Liver (tissue), 9 donors: ENCODE results near the gene AVPR1B. TPM values are rescaled to one million over a fixed set of nuclear protein-coding genes. Genes with fewer than 3 reads are reported as not detected.

Source experiments
- DNase-seq: peaks from one replicate; pipeline ENCODE4 v3.0.0-alpha.2; 2017; ENCODE audit warnings: low spot score
- H3K27ac ChIP-seq, 2 donors: one replicate each; pipeline ENCODE4 v1.7.0; 2013; ENCODE audit warnings: inconsistent platforms in 2 of 2, low read length in 2 of 2, control low read depth in 1 of 2, low read depth in 1 of 2, mild to moderate bottlenecking in 1 of 2
- H3K27me3 ChIP-seq, 4 donors: one replicate each; pipeline versions ENCODE4 v1.6.1 to v1.7.0; 2013; ENCODE audit warnings: low read length in 3 of 4, inconsistent platforms in 1 of 4, mild to moderate bottlenecking in 1 of 4, moderate library complexity in 1 of 4; ENCODE audit not compliant: control insufficient read depth in 4 of 4, insufficient read depth in 4 of 4
- H3K36me3 ChIP-seq, 4 donors: one replicate each; pipeline versions ENCODE4 v1.6.1 to v1.7.0; 2013; ENCODE audit warnings: low read length in 3 of 4, mild to moderate bottlenecking in 3 of 4, low read depth in 1 of 4, moderate library complexity in 1 of 4; ENCODE audit not compliant: control insufficient read depth in 4 of 4, insufficient read depth in 3 of 4
- H3K4me1 ChIP-seq, 4 donors: one replicate each; pipeline versions ENCODE4 v1.6.1 to v1.7.0; 2013; ENCODE audit warnings: low read length in 3 of 4, mild to moderate bottlenecking in 3 of 4, moderate library complexity in 1 of 4; ENCODE audit not compliant: control insufficient read depth in 4 of 4, insufficient read depth in 4 of 4
- H3K4me3 ChIP-seq, 3 donors: one replicate each; pipeline versions ENCODE4 v1.6.1 to v1.7.0; 2013; ENCODE audit warnings: low read length in 3 of 3, control low read depth in 1 of 3, low read depth in 1 of 3, mild to moderate bottlenecking in 1 of 3
- H3K9ac ChIP-seq, 2 donors: one replicate each; pipeline ENCODE4 v1.7.0; 2013; ENCODE audit warnings: low read length in 2 of 2, mild to moderate bottlenecking in 2 of 2, moderate library complexity in 2 of 2, control low read depth in 1 of 2, low read depth in 1 of 2
- H3K9me3 ChIP-seq, 4 donors: one replicate each; pipeline versions ENCODE4 v1.6.1 to v1.7.0; 2013; ENCODE audit warnings: low read length in 3 of 4; ENCODE audit not compliant: control insufficient read depth in 4 of 4
- FOXA1 ChIP-seq: IDR thresholded peaks from 2 replicates; pipeline ENCODE4 v1.6.1; 2016; ENCODE audit warnings: antibody characterized with exemption
- FOXA2 ChIP-seq: IDR thresholded peaks from 2 replicates; pipeline ENCODE4 v1.6.1; 2016; ENCODE audit warnings: antibody characterized with exemption
- GABPA ChIP-seq, 2 donors: IDR thresholded peaks in 1 of 2; conservative IDR thresholded peaks in 1 of 2; 2 replicates each; pipeline ENCODE4 v1.6.1; 2016; ENCODE audit warnings: antibody characterized with exemption in 2 of 2, mild to moderate bottlenecking in 1 of 2, moderate library complexity in 1 of 2
- HNF4A ChIP-seq, 2 donors: conservative IDR thresholded peaks; 2 replicates each; pipeline ENCODE4 v1.6.1; 2016; ENCODE audit warnings: antibody characterized with exemption in 2 of 2, mild to moderate bottlenecking in 2 of 2
- HNF4G ChIP-seq: IDR thresholded peaks from 2 replicates; pipeline ENCODE4 v1.6.1; 2016; ENCODE audit warnings: antibody characterized with exemption
- RAD21 ChIP-seq, 2 donors: IDR thresholded peaks; 2 replicates each; pipeline ENCODE4 v1.6.1; 2016; ENCODE audit warnings: antibody characterized with exemption in 2 of 2, mild to moderate bottlenecking in 2 of 2
- RXRA ChIP-seq, 2 donors: IDR thresholded peaks; 2 replicates each; pipeline ENCODE4 v1.6.1; 2017 to 2018; ENCODE audit warnings: antibody characterized with exemption in 2 of 2, mild to moderate bottlenecking in 1 of 2
- SP1 ChIP-seq: IDR thresholded peaks from 2 replicates; pipeline ENCODE4 v1.6.1; 2018; ENCODE audit warnings: antibody characterized with exemption, mild to moderate bottlenecking
- TAF1 ChIP-seq: conservative IDR thresholded peaks from 2 replicates; pipeline ENCODE4 v1.6.1; 2016; ENCODE audit warnings: antibody characterized with exemption, mild to moderate bottlenecking
- YY1 ChIP-seq: IDR thresholded peaks from 2 replicates; pipeline ENCODE4 v1.6.1; 2016; ENCODE audit warnings: antibody characterized with exemption, mild to moderate bottlenecking
- WGBS: extraction: QIAGEN DNeasy Blood & Tissue Kit; methylation state at CpG from one replicate; pipeline ENCODE4 v1.1.7; 2013; 5-methylcytosine and 5-hydroxymethylcytosine counted together
- polyA plus RNA-seq, 2 donors: library from polyadenylated mRNA; stranded (reverse) in 1 of 2; unstranded in 1 of 2; fragments of 200-250 nt in 1 of 2; fragments of >200 nt in 1 of 2; fragmentation: Nextera tagmentation in 1 of 2; extraction: Ambion mirVana in 1 of 2; gene quantifications; one replicate each; pipeline versions ENCODE4 v1.2.1 to v1.2.3, GENCODE V29; 2013 to 2015
- total RNA-seq, 2 donors: library from RNA; depleted of rRNA; stranded (reverse); fragments of >200 nt; gene quantifications; one replicate each; pipeline ENCODE4 v1.2.3, GENCODE V29; 2014
- TF ChIP-seq, protein P1 (sequence below): IDR thresholded peaks from 2 replicates; pipeline ENCODE4 v1.6.1; 2016; ENCODE audit warnings: antibody characterized with exemption
- TF ChIP-seq, protein P2 (sequence below): fragments of 150-350 bp; IDR thresholded peaks from 2 replicates; pipeline ENCODE4 v1.5.1; 2017; ENCODE audit warnings: improper control_type of control experiment, low read depth, low read length; ENCODE audit not compliant: missing input control
- TF ChIP-seq, protein P3 (sequence below): IDR thresholded peaks from 2 replicates; pipeline ENCODE4 v1.6.1; 2016; ENCODE audit warnings: antibody characterized with exemption, mild to moderate bottlenecking
- donor health status: healthy.
- donor health status: healthy.
- donor health status: healthy.
- donor health status: healthy.
- donor health status: healthy.

The AVPR1B gene
- total and polyA plus RNA-seq, 4 donors: not detected

DNA sequence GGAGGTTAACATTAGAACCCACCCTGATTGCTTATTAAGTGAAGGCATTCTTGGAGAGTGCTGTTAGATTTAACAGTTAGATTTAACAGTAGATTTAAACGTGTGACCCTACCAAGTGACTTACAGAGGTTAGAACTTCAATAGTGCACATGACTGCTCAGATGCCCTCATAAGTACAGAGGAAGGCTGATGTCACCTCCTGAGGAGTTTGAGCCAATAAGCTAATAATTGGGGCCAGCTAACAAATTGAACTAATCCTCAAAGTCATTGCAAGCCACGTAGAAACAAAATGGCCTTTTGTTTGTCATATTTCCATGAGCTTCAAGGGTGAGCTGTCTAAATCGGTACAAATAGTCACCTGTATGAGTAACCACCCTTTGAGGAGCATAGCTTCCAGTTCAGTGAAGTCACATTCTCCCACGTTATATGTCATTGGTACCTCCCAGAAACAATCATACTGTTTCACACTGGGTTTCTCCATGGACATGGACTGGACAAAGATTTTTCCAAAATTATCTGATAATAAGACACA, 11.7 kb downstream of the AVPR1B start:
- Histone ChIP-seq H3K27ac (no peak overlapping the region), H3K4me3 (no peak overlapping the region), H3K9ac (no peak overlapping the region), H3K4me1 (peaks cover 0 to under 1% (median 0%) of the 10 kb centered on the region in 4 donors), H3K27me3 (no peaks in the 10 kb centered on the region), H3K9me3 (no peaks in the 10 kb centered on the region), H3K36me3 (no peaks in the 10 kb centered on the region)
- 81% methylated on average over 4 of the region's 4 CpGs for WGBS
- TF ChIP-seq YY1 (no peak), RXRA (IDR thresholded peaks at IDR 0.05) (no peak), FOXA1 (no peak)
- DNase-seq: no peak

DNA sequence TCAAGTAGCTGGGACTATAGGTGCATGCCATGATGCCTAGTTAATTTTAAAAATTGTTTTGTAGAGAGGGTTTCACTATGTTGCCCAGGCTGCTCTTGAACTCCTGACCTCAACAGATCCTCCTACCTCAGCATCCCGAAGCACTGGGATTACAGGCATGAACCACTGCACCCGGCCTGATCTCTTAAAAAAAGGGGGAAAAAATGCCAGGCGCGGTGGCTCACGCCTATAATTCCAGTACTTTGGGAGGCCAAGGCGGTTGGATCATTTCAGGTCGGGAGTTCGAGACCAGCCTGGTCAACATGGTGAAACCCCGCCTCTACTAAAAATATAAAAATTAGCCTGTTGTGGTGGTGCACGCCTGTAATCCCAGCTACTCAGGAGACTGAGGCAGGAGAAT, 13.2 kb downstream of the AVPR1B start:
- no peak for DNase-seq
- peaks cover 0 to 2% (median 0%) of the 10 kb centered on the region in 4 donors for H3K4me1 ChIP-seq
- H3K36me3 ChIP-seq: no peaks in the 10 kb centered on the region
- 95% methylated on average over 10 of the region's 10 CpGs for WGBS
- H3K9ac ChIP-seq: no peak overlapping the region
- no peak overlapping the region for H3K27ac ChIP-seq
- H3K27me3 ChIP-seq: no peaks in the 10 kb centered on the region
- TF ChIP-seq TAF1 (no peak), GABPA (IDR thresholded peaks at IDR 0.05 in 1 of 2, conservative IDR thresholded peaks at IDR 0.05 in 1 of 2) (no peak), SP1 (no peak), HNF4A (conservative IDR thresholded peaks at IDR 0.05) (no peak), RXRA (IDR thresholded peaks at IDR 0.05) (no peak), YY1 (no peak), FOXA2 (no peak), RAD21 (IDR thresholded peaks at IDR 0.05) (no peak), HNF4G (no peak)
- TF ChIP-seq, protein P1, sequence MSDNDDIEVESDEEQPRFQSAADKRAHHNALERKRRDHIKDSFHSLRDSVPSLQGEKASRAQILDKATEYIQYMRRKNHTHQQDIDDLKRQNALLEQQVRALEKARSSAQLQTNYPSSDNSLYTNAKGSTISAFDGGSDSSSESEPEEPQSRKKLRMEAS: no peak
- TF ChIP-seq, protein P2, sequence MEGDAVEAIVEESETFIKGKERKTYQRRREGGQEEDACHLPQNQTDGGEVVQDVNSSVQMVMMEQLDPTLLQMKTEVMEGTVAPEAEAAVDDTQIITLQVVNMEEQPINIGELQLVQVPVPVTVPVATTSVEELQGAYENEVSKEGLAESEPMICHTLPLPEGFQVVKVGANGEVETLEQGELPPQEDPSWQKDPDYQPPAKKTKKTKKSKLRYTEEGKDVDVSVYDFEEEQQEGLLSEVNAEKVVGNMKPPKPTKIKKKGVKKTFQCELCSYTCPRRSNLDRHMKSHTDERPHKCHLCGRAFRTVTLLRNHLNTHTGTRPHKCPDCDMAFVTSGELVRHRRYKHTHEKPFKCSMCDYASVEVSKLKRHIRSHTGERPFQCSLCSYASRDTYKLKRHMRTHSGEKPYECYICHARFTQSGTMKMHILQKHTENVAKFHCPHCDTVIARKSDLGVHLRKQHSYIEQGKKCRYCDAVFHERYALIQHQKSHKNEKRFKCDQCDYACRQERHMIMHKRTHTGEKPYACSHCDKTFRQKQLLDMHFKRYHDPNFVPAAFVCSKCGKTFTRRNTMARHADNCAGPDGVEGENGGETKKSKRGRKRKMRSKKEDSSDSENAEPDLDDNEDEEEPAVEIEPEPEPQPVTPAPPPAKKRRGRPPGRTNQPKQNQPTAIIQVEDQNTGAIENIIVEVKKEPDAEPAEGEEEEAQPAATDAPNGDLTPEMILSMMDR: no peak
- TF ChIP-seq, protein P3, sequence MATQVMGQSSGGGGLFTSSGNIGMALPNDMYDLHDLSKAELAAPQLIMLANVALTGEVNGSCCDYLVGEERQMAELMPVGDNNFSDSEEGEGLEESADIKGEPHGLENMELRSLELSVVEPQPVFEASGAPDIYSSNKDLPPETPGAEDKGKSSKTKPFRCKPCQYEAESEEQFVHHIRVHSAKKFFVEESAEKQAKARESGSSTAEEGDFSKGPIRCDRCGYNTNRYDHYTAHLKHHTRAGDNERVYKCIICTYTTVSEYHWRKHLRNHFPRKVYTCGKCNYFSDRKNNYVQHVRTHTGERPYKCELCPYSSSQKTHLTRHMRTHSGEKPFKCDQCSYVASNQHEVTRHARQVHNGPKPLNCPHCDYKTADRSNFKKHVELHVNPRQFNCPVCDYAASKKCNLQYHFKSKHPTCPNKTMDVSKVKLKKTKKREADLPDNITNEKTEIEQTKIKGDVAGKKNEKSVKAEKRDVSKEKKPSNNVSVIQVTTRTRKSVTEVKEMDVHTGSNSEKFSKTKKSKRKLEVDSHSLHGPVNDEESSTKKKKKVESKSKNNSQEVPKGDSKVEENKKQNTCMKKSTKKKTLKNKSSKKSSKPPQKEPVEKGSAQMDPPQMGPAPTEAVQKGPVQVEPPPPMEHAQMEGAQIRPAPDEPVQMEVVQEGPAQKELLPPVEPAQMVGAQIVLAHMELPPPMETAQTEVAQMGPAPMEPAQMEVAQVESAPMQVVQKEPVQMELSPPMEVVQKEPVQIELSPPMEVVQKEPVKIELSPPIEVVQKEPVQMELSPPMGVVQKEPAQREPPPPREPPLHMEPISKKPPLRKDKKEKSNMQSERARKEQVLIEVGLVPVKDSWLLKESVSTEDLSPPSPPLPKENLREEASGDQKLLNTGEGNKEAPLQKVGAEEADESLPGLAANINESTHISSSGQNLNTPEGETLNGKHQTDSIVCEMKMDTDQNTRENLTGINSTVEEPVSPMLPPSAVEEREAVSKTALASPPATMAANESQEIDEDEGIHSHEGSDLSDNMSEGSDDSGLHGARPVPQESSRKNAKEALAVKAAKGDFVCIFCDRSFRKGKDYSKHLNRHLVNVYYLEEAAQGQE: no peak
- no peaks in the 10 kb centered on the region for H3K9me3 ChIP-seq
- no peak overlapping the region for H3K4me3 ChIP-seq
